Stomach (tissue), 4 donors: ENCODE results near the gene NADK.

Experiments used
- CTCF ChIP-seq, 7 experiments: fragments of 450-650 bp in 4 of 7; fragments of 200-600 bp in 3 of 7; sonication (generic) in 3 of 7; IDR thresholded peaks; one replicate each; pipeline ENCODE4 v1.5.1; 2016 to 2019; ENCODE audit warnings: antibody characterized with exemption in 7 of 7, control low read depth in 2 of 7, mild to moderate bottlenecking in 1 of 7
- EP300 ChIP-seq: sonication (generic); formaldehyde crosslinking; IDR thresholded peaks from one replicate; pipeline ENCODE4 v1.6.1; 2017; ENCODE audit warnings: antibody characterized with exemption
- POLR2A ChIP-seq, 4 donors: fragments of 450-650 bp; IDR thresholded peaks; one replicate each; pipeline ENCODE4 v1.6.1; 2016; ENCODE audit warnings: antibody characterized with exemption in 4 of 4, control low read depth in 2 of 4, mild to moderate bottlenecking in 1 of 4, moderate library complexity in 1 of 4
- POLR2AphosphoS5 ChIP-seq, 3 donors: sonication (generic); formaldehyde crosslinking; IDR thresholded peaks; one replicate each; pipeline ENCODE4 v1.6.1; 2016; ENCODE audit warnings: antibody characterized with exemption in 3 of 3

- no peak for TF ChIP-seq CTCF (IDR thresholded peaks at IDR 0.05)
- no peak for TF ChIP-seq EP300
- no peak for TF ChIP-seq POLR2A (IDR thresholded peaks at IDR 0.05)
- TF ChIP-seq POLR2AphosphoS5 (IDR thresholded peaks at IDR 0.05) = no peak
Measured at GRCh38 chr1:1775327-1776226, 2.7 kb downstream of the NADK start.
